HG02588 (cell line): Measurements from ENCODE around the gene TBC1D24.
"Not testable (repeated sequence)": the region's sequence is repeated elsewhere in the genome, so short reads cannot be mapped to it uniquely, and the experiment has no call there.

Experiments
- ATAC-seq: cut with Tn5 transposase; IDR thresholded peaks from one replicate; pipeline ENCODE4 v1.9.1; 2021; ENCODE audit warnings: mild to moderate bottlenecking, moderate library complexity; ENCODE audit not compliant: unreplicated experiment

The TBC1D24 gene

DNA sequence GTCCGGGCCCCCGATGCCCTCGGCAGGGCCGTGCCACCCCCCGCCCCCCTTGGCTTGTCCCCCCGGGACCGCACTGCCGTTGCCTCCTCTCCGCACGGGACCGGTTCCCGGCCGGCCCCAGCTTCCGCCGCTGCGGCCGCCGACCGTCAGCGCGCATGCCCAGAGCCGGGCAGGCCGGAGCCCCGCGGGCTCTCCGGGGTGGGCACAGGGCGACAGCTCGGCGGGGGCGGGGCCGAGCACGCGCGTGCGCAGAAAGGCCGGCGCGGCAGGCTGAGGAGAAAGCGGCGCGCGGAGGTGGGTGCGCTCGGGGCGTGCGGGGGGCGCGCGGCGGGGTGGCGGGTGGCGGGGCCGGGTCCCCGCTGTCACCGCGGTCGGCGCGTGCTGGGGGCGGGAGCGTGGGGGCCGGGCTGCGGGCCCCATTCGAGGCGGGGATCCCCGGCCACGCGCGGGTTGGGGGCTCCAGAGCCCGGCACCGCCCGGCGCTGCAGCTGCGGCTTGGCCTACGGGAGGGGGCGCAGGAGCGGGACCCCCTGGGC, at the start of gene TBC1D24:
TSS of gene TBC1D24 (plus strand) at position 251 of the 536 bp plus-strand sequence. CDS start 21,022 bp downstream, outside the sequence.
- ATAC-seq, result peak; percentile 67

DNA sequence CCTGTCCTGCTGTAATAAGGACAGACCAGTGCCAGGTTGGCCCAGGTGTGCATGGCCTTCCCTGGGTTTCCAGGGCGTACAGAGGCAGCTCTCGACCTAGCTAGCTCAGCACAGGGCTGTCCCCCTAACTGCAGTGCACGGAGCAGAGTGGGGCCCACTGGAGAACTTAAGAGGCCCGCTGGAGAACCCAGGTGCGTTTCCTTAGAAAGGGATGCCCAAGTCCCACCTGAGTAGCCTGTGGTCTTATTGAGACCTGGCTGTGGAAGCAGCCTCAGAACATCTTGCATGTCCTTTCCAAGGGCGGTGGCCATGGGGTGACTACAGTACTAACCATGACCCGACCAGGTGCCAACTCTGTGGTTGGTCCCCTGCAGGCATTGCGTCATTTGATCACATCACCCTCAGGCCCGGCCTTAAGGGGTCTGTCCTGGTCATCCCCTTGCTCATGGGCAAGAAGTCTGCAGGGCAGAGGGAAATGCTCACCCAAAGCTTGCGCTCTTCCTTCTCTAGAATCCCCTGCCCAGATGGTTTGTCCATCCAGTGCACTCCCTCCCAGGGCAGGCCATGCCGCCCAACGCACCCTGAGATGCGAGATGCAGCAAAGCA, 49.0 kb upstream of the TBC1D24 start:
- no peak for ATAC-seq

DNA sequence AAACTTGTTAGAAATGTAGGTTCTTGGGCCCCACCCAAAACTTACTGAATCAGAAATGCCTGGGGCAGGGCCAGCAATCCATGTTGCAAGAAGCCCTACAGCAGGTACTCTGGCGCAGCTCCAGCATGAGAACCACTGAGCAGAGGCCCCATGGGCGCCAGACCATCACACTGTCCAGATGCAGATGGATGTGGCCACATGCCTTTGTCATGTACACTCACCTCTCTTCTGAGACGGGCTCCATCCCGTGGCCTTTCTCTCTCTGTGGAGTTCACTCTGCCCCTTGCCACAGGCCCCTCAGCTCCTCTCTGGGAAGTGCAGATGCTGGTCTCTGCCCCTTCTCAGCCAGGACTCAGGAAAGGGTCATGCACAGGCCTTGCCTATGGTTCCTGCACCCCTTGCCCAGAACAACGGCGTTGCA, 48.0 kb upstream of the TBC1D24 start:
- ATAC-seq, result no peak

GRCh38 chr16:2427526-2427925, 47.4 kb upstream of the TBC1D24 start:
- ATAC-seq, result no peak

- no peak for ATAC-seq
These were observed 46.7 kb upstream of the TBC1D24 start for GRCh38 chr16:2428051-2428783.

- ATAC-seq, result peak; percentile 18
These were observed 46.2 kb upstream of the TBC1D24 start for GRCh38 chr16:2428784-2429033.

- peak; percentile 79 for ATAC-seq
These were observed 45.7 kb upstream of the TBC1D24 start, which contains the start of gene CCNF for GRCh38 chr16:2429034-2429770. CCNF (plus strand) TSS chr16:2429447; CDS start chr16:2429482, 35 bp downstream.

GRCh38 chr16:2429771-2430663, 44.9 kb upstream of the TBC1D24 start:
- peak; percentile 10 for ATAC-seq

GRCh38 chr16:2432286-2432685, 42.6 kb upstream of the TBC1D24 start:
- no peak for ATAC-seq

DNA sequence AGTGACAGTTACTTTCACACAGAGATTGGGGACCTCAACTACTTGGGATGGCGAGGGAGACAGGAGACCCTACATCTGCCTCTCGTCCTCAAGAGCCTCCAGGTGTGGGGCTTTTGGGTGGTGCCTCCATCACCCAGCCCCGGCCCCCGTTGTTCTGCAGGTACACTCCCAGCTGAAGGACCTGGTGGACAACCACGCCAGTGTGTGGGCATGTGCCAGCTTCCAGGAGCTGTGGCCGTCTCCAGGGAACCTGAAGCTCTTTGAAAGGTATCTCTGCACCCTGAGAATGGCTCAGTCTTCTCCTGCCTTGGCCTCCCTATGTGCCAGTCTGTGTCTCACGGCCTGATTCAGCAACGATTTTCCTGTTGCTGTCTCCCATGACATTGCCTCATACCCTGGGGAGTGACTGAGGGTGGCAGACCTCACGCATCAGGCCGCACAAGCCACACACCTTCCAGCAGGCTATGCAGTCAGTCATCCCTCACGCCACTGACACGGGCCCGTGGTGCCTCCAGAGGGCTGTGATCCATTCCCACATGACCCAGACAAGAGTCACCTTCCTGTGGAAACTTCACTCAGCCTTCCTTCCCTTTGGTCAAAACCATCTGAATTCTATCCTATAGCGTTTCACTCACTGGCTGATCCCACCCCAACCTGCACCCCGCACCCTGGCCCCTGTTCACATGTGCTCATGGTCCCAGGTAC, 42.0 kb upstream of the TBC1D24 start:
- no peak for ATAC-seq

DNA sequence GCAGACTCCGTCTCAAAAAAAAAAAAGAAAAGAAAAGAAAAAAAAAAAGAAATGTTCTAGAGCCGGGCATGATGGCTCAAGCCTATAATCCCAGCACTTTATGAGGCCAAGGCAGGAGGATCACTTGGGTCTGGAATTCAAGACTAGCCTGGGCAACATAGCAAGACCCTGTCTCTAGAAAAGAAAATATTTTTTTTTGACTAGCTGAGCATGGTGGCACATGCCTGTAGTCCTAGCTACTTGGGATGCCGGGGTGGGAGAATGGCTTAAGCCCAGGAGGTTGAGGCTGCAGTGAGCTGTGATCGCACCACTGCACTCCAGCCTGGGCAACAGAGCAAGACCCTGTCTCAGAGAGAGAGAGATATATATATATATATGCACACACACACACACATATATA, 39.7 kb upstream of the TBC1D24 start:
- ATAC-seq, result not testable (repeated sequence)

DNA sequence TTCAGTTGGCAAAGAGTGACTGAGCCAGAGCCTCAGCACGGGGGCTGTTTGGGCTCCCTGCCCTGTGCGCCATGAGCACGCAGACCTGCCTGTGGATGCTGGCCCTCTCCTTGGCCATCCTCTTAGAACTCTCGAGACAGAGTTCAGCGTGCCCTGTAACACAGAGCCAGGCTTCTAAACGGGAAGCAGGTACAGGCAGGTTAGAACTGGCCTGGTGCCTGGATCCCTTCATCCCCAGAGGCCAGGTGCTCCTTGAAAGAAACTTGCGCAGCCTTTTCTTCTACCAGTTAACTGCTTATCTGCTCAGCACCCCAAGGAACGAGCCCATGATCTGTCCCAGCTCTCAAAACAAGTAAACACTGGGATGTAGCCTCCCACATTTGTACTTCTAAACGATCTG, 38.8 kb upstream of the TBC1D24 start:
- ATAC-seq, result no peak

GRCh38 chr16:2437032-2437790, 37.7 kb upstream of the TBC1D24 start:
- ATAC-seq, result no peak

DNA sequence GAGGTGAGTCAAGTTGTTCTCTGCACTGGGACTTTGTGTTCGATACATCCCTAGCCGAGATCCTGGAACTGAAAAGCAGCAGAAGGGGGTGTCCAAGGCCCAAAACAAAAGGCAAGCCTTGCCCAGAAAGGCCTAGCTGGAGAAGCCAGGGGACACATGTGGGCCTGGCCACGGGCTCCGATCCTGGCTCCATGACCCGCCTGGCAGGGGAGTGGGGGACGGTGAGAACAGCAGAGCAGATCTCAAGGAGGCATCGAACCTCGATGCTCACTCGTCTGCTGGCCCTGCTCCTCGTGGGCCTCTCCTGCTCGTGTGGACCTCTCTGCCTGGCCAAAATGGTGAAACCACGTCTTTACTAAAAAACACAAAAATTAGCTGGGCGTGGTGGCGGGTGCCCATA, 36.8 kb upstream of the TBC1D24 start:
- no peak for ATAC-seq

DNA sequence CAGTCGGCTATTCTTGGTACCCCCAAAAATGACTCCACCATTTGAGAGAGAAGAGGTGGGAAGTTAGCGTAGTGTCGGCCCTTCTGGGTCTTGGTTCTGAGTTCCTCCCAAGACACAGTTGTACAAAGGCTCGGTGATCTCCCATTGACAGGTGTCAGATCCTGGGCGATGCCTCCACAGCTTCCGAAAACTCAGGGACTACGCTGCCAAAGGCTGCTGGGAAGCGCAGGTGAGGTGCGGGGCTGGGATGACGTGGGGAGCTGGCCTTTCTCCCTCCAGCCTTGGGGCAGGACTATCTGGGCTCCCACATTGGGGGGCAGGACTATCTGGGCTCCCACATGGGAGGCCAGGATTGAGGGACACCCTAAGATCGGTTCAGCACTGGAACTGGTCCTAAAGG, 35.3 kb upstream of the TBC1D24 start:
- ATAC-seq, result no peak

GRCh38 chr16:2441143-2441804, 33.7 kb upstream of the TBC1D24 start:
- not testable (repeated sequence) for ATAC-seq

GRCh38 chr16:2443555-2443954, 31.4 kb upstream of the TBC1D24 start:
- no peak for ATAC-seq

- ATAC-seq, result no peak
These were observed 26.9 kb upstream of the TBC1D24 start for GRCh38 chr16:2447920-2448583.
